GM18951 (cell line): ENCODE measurements around the gene AUP1.

Source experiments
- POLR2A ChIP-seq: IDR thresholded peaks from 4 replicates; pipeline ENCODE4 v1.6.1; 2011; ENCODE audit warnings: mild to moderate bottlenecking; ENCODE audit not compliant: insufficient read length, insufficient read depth; ENCODE audit errors: extremely low read depth
- in situ Hi-C: fragments of 300-500 bp; cut with MboI; formaldehyde crosslinking; loops from one replicate; pipeline ENCODE4 v1.12.0; 2022; ENCODE audit warnings: low sequenced_read_pairs, mixed read lengths, inconsistent platforms; ENCODE audit not compliant: unreplicated experiment

The AUP1 gene

DNA sequence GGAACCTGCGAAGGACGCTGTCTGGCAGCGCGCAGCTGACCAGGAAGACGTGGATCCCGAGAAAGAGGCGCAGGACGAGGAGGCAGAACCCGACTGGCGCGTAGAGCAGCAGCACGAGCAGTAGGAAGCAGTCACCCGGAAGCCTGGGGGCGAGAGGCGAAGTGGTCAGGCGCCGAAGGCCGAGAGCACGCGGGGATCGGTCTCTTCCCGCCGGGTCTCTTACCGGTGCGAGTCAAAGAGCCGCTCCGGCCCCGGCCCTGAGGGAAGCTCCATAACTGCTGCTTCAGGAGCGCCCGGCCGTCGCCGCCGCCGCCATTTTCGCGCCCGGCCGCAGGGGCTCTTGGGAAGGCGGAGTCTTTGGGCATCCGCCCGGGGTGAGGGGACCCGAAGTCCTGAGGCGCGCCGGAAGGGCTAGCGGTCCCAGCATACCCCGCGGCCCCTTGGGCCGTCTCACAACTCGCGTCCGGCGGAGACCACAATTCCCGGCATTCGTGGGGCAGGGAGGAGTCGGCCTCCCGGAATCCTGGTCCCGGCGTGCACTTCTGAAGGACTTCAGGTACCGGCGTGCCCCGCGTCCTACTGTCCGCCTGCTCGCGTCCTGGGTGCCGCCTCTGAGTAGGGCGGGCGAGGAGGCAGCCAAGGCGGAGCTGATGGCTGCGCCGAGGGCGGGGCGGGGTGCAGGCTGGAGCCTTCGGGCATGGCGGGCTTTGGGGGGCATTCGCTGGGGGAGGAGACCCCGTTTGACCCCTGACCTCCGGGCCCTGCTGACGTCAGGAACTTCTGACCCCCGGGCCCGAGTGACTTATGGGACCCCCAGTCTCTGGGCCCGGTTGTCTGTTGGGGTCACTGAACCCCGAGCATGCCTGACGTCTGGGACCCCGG, at the start of gene AUP1, which contains the start of gene HTRA2:
Gene AUP1, minus strand, starts transcription at position 350 of the 882 bp plus-strand sequence. Its CDS starts 77 bp downstream, at position 273.
Gene HTRA2, plus strand, starts transcription at position 577 of the 882 bp plus-strand sequence. Its CDS starts 74 bp downstream, at position 651.
- in situ Hi-C loops = no loop called here
- peak; percentile 97 for TF ChIP-seq POLR2A

DNA sequence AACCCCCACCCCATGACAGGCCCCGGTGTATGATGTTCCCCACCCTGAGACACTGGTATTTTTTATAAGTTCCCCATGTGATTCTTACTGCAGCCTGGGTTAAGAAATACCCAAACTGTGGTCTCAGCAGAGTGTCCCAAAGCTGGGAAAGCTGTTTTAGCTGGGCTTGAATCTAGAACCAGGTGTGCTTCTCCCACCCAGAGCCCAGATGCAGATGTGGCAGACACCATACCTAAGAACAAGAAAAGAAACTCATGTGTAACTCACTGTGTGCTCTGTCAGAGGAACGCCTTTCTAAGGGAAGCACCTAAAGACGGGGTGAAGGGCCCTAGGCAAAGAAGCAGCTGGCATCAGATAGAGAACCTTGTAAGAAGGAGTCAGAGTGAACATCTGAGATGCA, 48.9 kb upstream of the AUP1 start:
- in situ Hi-C loops = no loop called here
- no peak for TF ChIP-seq POLR2A

DNA sequence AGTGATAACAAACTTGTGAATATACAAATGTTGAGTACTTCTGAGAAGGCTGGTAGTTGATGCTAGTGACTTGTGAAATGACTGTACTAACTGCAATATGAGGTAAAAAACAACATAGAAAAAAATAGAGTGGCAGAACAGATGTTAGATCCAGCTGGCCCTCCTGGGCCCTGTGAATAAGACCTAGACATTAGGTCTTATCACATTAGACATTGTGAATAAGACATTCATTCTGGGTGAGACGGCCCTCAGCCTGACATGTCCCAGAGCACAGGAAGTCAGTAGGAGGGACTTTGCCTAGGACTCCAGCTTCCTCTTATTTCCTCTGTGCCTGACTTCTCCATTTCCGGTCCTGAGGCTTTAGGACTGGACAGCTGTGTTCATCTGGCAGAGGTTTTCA, 47.9 kb upstream of the AUP1 start:
- in situ Hi-C loops = no loop called here
- TF ChIP-seq POLR2A = no peak

- in situ Hi-C loops = no loop called here
- no peak for TF ChIP-seq POLR2A
Observed at GRCh38 chr2:74576863-74577229, 47.3 kb upstream of the AUP1 start.

- in situ Hi-C loops = no loop called here
- TF ChIP-seq POLR2A = no peak
Observed at GRCh38 chr2:74576211-74576862, 46.8 kb upstream of the AUP1 start.

- in situ Hi-C loops = no loop called here
Observed at GRCh38 chr2:74575320-74575719, 45.8 kb upstream of the AUP1 start.

GRCh38 chr2:74573747-74574562, 44.4 kb upstream of the AUP1 start:
- in situ Hi-C loops = no loop called here
- TF ChIP-seq POLR2A = peak; percentile 49

More at GRCh38 chr2:74575320-74575719, 45.8 kb upstream of the AUP1 start:
- no peak for TF ChIP-seq POLR2A

- TF ChIP-seq POLR2A = no peak
- in situ Hi-C loops = no loop called here
Observed at GRCh38 chr2:74572178-74572925, 42.8 kb upstream of the AUP1 start.

DNA sequence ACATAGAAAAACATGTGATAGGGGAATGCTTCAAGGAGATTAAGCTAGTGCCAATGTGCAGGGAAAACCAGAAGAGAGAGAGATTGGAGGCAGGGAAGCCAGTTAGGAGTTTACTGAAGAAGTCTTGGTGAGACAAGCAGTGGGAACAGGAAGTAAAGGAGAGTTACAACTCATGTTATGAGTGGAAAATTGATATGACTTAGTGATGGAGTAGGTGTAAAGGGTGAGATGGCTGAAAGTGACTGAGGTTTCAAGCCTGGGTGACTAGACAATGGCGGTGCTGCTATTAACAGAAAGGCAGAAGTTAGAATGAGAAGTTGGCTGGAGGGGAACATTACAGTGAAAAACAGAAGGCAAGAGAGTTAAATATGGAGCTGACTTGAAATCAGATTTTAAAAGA, 41.6 kb upstream of the AUP1 start:
- TF ChIP-seq POLR2A = no peak
- in situ Hi-C loops = no loop called here

DNA sequence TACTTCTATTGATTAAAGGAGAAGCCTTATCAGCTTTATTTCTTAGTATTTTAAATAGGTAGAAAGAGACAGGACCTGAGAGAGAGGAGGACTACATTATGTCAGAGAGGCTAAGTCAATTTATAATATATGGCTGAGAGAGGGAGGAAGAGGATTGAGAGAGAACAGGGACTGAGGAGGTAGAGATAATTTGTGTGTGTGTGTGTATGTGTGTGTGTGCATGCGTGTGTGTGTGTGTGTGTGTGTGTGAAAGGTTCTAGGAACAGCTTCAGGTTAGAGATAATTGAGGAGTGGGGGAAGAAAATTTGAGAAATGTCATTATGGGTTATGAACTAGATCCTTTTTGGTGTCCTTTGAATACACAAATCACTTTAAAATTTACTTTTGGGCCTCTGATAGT, 40.2 kb upstream of the AUP1 start:
- no peak for TF ChIP-seq POLR2A
- in situ Hi-C loops = no loop called here

DNA sequence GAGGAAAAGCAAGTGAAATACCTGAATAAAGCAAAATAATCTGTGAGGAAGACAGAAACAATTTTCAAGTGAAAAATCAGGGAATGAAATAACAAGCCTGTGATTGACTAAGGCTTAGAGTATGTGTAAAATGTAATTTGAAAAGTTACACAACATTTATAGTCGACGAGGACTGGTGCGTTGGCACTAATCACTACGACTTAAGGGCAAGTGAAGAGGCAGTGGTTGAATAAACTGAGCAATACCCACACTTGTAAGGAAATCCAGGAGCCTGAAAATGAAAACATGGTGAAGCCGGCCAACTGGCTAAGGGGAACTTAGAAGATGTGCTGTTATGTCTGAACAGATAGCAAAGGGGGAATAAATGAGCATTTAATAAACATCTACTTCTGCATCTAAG, 38.4 kb upstream of the AUP1 start:
- in situ Hi-C loops = no loop called here

DNA sequence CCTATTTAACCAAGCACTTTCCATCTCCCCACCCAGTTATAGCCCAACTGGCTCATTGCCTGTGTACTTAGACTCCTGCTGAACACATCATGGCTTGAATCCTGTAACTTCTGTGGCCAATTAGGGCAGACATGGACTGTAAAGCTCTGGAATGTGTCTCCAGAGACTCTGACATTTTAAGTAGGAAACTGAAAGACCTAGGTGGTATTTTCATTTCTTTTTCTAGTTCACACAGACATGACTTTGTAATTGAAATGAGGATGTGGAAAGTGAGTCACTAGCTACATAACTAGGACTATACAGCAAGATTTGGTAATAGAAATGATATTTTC, 37.2 kb upstream of the AUP1 start:
- TF ChIP-seq POLR2A = no peak

More for the DNA sequence above, 38.4 kb upstream of the AUP1 start:
- no peak for TF ChIP-seq POLR2A

DNA sequence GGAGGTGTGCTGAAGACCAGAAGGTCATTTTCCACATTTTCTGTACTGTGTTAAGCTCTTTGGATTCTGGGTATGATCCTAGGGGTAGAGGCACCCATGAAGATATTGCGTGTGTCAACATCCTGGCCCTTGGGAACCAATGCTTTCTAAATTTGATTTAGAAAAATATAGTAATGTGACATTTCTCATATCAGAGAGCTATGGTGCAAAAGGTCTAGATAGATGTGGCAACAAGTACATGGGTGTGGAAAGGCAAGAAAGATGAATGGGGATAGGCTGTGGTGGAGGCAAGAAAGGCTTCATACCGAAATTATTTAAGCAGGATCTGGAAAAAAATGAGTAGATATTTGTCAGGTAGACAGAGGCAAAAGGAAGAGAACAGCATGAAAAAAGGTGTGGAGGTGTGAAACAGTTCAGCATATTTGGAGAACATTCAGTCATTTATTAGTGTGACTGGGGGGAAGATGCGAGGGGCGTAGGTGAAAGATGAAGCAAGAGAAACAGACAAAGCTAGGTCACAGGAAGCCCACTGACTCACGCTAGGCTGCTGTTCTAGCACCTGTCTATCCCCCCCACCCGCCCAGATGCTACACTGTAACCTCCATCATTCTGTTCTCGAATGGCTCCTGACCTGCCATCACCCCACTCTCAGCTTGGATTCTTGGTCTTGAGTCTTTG, 36.7 kb upstream of the AUP1 start:
- in situ Hi-C loops = no loop called here
- no peak for TF ChIP-seq POLR2A

More for the DNA sequence above, 37.2 kb upstream of the AUP1 start:
- in situ Hi-C loops = no loop called here
